ENCODE results near the gene TRPC4AP.
"Not testable (repeated sequence)": the region's sequence is repeated elsewhere in the genome, so short reads cannot be mapped to it uniquely, and the experiment has no call there.

The TRPC4AP gene

GRCh38 chr20:35101620-35102019, 9.0 kb upstream of the TRPC4AP start:
- no peak for DNase-seq (ENCODE audit: low read depth)

- DNase-seq (ENCODE audit: low read depth) = no peak
Observed at GRCh38 chr20:35093267-35093884, 769 bp upstream of the TRPC4AP start.

GRCh38 chr20:35091816-35092523, 637 bp downstream of the TRPC4AP start:
- DNase-seq (ENCODE audit: low read depth) = no peak

GRCh38 chr20:35088231-35089145, 4.1 kb downstream of the TRPC4AP start:
- DNase-seq (ENCODE audit: low read depth) = no peak

- no peak for DNase-seq (ENCODE audit: low read depth)
Observed at GRCh38 chr20:35087791-35088190, 4.8 kb downstream of the TRPC4AP start.

- no peak for DNase-seq (ENCODE audit: low read depth)
Observed at GRCh38 chr20:35087355-35087754, 5.3 kb downstream of the TRPC4AP start.

GRCh38 chr20:35085477-35086225, 7.0 kb downstream of the TRPC4AP start:
- no peak for DNase-seq (ENCODE audit: low read depth)

GRCh38 chr20:35084998-35085397, 7.6 kb downstream of the TRPC4AP start:
- no peak for DNase-seq (ENCODE audit: low read depth)

GRCh38 chr20:35080348-35080642, 12.3 kb downstream of the TRPC4AP start:
- DNase-seq (ENCODE audit: low read depth) = not testable (repeated sequence)

GRCh38 chr20:35079472-35080347, 12.9 kb downstream of the TRPC4AP start:
- no peak for DNase-seq (ENCODE audit: low read depth)

- DNase-seq (ENCODE audit: low read depth) = no peak
Observed at GRCh38 chr20:35077872-35078271, 14.7 kb downstream of the TRPC4AP start.

- no peak for DNase-seq (ENCODE audit: low read depth)
Observed at GRCh38 chr20:35077341-35077740, 15.3 kb downstream of the TRPC4AP start.

- DNase-seq (ENCODE audit: low read depth) = not testable (repeated sequence)
Observed at GRCh38 chr20:35071436-35072153, 21.0 kb downstream of the TRPC4AP start.

GRCh38 chr20:35066194-35066593, 26.4 kb downstream of the TRPC4AP start:
- DNase-seq (ENCODE audit: low read depth) = no peak

GRCh38 chr20:35065181-35065580, 27.4 kb downstream of the TRPC4AP start:
- no peak for DNase-seq (ENCODE audit: low read depth)

- DNase-seq (ENCODE audit: low read depth) = no peak
Observed at GRCh38 chr20:35063168-35063567, 29.4 kb downstream of the TRPC4AP start.

- DNase-seq (ENCODE audit: low read depth) = no peak
Observed at GRCh38 chr20:35062478-35062877, 30.1 kb downstream of the TRPC4AP start.

GRCh38 chr20:35060168-35060567, 32.4 kb downstream of the TRPC4AP start:
- no peak for DNase-seq (ENCODE audit: low read depth)

GRCh38 chr20:35059612-35060011, 33.0 kb downstream of the TRPC4AP start:
- no peak for DNase-seq (ENCODE audit: low read depth)

- no peak for DNase-seq (ENCODE audit: low read depth)
Observed at GRCh38 chr20:35059110-35059509, 33.5 kb downstream of the TRPC4AP start.

Data from non-pigmented ciliary epithelial cell (primary cell).